H1 (cell line): Measurements from ENCODE around the gene DYNC1I2.

ENCODE experiments used
- CHD2 ChIP-seq: IDR thresholded peaks from 2 replicates; pipeline ENCODE4 v1.6.1; 2012; ENCODE audit warnings: low read length, improper control_type of control experiment
- EP300 ChIP-seq, 2 experiments: IDR thresholded peaks; 1 replicate in 1 of 2; 2 replicates in 1 of 2; pipeline ENCODE4 v1.6.1; 2011 to 2012; ENCODE audit warnings: low read depth in 2 of 2, low read length in 2 of 2, mild to moderate bottlenecking in 2 of 2, borderline replicate concordance in 1 of 2, inconsistent platforms in 1 of 2, moderate library complexity in 1 of 2
- PHF8 ChIP-seq: fragments of 200-600 bp; sonication (generic); conservative IDR thresholded peaks from 2 replicates; pipeline ENCODE4 v1.7.1; 2012; ENCODE audit warnings: low read depth, mild to moderate bottlenecking, inconsistent platforms, low read length, moderate library complexity
- POLR2AphosphoS5 ChIP-seq: IDR thresholded peaks from 2 replicates; pipeline ENCODE4 v1.6.1; 2011; ENCODE audit warnings: low read depth, low read length
- SRF ChIP-seq: IDR thresholded peaks from 2 replicates; pipeline ENCODE4 v1.6.1; 2011; ENCODE audit warnings: mild to moderate bottlenecking, low read depth, low read length, moderate library complexity
- TF ChIP-seq, protein P1 (sequence below), 3 experiments: IDR thresholded peaks; 1 replicate in 2 of 3; 2 replicates in 1 of 3; pipeline versions ENCODE4 v1.5.1 to v1.6.1; 2011; ENCODE audit warnings: low read length in 3 of 3, mild to moderate bottlenecking in 3 of 3, inconsistent platforms in 2 of 3, low read depth in 1 of 3, moderate library complexity in 1 of 3; ENCODE audit not compliant: insufficient read depth in 1 of 3; ENCODE audit errors: control extremely low read depth in 1 of 3

DNA sequence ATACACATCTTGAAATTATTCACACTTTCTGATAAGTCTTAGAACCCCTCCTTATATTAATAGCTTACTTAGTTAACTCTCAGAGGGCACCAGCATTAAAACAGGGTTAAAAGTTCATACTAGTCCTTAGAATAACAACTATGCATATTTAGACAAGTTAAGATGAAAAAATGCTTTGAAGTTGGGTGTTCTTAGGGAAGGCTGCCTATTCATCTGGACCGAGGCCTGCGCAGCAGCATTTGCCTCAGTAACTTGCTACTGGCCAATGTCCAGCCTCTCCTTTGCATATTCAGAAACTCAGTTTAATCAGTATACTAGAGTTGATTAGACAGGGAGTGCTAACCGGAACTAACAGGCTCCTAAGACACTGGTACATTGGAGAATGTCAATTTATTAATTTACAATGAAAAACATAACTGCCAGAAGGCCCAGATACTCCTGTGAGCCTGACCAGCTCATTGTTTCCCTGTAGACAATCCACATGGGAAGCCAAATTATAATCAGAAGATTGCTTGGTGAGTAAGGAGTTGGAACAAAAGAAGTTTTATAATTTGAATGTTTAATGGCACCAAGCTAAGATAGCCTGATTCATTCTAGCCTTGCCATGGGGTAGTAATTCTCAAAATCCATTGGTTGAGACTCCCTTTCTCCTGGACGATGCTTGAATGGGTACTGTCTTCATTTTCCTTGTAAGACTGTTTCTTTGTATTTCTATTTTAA lies 48.9 kb downstream of the DYNC1I2 start:
- no peak for TF ChIP-seq CHD2
- TF ChIP-seq, protein P1, sequence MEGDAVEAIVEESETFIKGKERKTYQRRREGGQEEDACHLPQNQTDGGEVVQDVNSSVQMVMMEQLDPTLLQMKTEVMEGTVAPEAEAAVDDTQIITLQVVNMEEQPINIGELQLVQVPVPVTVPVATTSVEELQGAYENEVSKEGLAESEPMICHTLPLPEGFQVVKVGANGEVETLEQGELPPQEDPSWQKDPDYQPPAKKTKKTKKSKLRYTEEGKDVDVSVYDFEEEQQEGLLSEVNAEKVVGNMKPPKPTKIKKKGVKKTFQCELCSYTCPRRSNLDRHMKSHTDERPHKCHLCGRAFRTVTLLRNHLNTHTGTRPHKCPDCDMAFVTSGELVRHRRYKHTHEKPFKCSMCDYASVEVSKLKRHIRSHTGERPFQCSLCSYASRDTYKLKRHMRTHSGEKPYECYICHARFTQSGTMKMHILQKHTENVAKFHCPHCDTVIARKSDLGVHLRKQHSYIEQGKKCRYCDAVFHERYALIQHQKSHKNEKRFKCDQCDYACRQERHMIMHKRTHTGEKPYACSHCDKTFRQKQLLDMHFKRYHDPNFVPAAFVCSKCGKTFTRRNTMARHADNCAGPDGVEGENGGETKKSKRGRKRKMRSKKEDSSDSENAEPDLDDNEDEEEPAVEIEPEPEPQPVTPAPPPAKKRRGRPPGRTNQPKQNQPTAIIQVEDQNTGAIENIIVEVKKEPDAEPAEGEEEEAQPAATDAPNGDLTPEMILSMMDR (IDR thresholded peaks at IDR 0.05; ENCODE audit: control extremely low read depth in 1 of 3, insufficient read depth in 1 of 3, low read depth in 1 of 3, low read length in 3 of 3), result no peak
- no peak for TF ChIP-seq SRF
- no peak for TF ChIP-seq EP300 (IDR thresholded peaks at IDR 0.05; ENCODE audit: borderline replicate concordance in 1 of 2, low read depth in 2 of 2, low read length in 2 of 2)
- TF ChIP-seq PHF8, result no peak
- TF ChIP-seq POLR2AphosphoS5, result no peak
